SKM-1 treated with dmso at 0.1 percent for 144 hours (cell line): ENCODE measurements around the gene TNFSF13B.
"Not testable (repeated sequence)": the region's sequence is repeated elsewhere in the genome, so short reads cannot be mapped to it uniquely, and the experiment has no call there.

ENCODE experiments used
- DNase-seq: peaks from one replicate; lab custom pipeline; 2025; ENCODE audit not compliant: unreplicated experiment; lab: John Stamatoyannopoulos, UW

The TNFSF13B gene

GRCh38 chr13:108278466-108278865, 8.9 kb downstream of the TNFSF13B start:
- DNase-seq = no peak

DNA sequence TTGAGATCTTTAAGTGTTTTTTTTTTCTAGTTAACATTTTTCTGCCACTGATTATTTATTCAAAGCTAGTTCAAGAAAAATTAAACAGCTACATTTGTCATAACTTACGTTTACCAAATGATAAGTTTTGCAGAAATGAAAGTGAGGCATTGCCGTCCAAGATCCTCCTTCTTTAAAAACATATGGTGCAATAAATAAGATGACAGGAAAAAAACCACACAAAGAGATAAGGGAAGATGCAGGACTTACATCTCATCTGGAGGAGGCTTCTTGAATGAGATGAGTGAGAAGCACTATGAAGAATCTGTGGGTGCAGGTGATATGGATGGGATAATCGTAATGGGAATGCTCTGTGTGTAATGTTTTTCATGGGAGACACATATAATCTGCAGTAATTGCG, 12.4 kb downstream of the TNFSF13B start:
- peak; percentile 49 for DNase-seq

- DNase-seq = no peak
Observed at GRCh38 chr13:108283110-108283509, 13.6 kb downstream of the TNFSF13B start.

DNA sequence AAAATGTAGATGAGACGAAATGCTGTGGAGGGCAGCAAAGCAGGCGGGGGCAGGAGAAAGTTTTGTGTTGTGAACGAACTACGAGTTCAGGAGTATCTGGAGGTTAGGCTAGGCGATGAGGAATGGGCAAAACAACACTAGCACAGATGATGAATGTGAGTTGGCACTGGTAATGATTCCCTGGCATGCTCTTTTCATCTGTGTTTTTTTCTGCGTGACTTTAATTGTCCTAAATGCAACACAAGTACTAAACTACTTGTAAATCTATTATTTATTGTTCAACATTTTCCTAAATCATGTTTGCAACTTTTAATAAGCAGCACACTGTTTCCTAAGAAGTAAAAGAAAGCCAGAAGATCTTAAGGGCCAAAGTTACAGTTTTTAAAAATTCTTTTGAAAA, 19.2 kb downstream of the TNFSF13B start:
- DNase-seq = no peak

- no peak for DNase-seq
Observed at GRCh38 chr13:108289819-108290218, 20.3 kb downstream of the TNFSF13B start.

- DNase-seq = no peak
Observed at GRCh38 chr13:108297114-108297513, 27.6 kb downstream of the TNFSF13B start.

GRCh38 chr13:108302279-108302678, 32.8 kb downstream of the TNFSF13B start:
- no peak for DNase-seq

DNA sequence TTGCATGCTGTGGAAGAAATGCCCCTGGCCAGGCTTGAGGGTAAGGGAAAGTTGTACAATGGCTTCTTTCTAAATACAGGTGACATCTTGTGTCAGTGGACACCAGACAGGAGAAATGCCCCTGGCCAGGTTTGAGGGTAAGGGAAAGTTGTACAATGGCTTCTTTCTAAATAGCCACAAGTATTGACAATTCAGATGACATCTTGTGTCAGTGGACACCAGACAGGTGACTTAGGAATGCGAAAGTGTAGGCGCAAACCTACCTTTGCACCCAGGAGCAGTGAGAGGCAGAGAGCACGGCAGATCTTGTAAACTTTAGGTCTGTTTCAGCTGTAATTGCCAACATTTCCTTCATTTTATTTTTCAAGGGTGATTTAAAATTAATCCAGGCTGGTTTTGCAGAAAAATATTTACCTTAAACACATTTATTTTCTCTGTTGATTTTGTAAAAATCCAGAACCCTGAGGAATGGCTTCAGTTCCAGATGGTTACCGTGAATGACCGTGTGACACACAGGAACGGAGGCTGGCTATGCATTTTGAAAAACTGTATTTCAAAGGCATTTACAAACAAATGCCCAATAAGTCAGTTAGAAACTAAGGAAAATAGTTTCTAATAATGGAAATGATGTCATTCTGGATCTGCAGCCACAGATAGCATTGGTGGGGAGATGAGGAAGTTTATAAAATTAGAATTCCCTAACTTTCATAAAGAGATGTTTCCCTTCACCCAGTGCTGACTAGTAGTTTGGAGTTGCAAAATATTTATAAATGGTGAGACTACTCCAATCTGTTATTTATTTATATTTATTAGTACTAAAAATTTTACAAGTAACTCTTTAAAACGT, 34.9 kb downstream of the TNFSF13B start:
- DNase-seq = no peak

GRCh38 chr13:108305655-108306054, 36.1 kb downstream of the TNFSF13B start:
- no peak for DNase-seq

- no peak for DNase-seq
Observed at GRCh38 chr13:108306860-108307259, 37.3 kb downstream of the TNFSF13B start.

DNA sequence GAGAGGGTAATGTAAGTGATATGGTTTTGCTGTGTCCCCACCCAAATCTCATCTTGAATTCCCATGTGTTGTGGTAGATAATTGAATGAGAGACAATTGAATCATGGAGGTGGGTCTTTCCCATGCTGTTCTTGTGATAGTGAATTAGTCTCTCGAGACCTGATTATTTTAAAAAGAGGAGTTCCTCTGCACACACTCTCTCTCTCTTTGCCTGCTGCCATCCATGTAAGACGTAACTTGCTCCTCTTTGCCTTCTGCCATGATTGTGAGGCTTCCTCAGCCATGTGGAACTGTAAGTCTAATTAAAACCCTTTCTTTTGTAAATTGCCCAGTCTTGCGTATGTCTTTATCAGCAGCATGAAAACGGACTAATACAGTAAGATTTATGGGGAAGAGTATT, 42.1 kb downstream of the TNFSF13B start:
- not testable (repeated sequence) for DNase-seq

- DNase-seq = no peak
Observed at GRCh38 chr13:108313382-108313781, 43.9 kb downstream of the TNFSF13B start.

- no peak for DNase-seq
Observed at GRCh38 chr13:108315273-108315672, 45.8 kb downstream of the TNFSF13B start.

DNA sequence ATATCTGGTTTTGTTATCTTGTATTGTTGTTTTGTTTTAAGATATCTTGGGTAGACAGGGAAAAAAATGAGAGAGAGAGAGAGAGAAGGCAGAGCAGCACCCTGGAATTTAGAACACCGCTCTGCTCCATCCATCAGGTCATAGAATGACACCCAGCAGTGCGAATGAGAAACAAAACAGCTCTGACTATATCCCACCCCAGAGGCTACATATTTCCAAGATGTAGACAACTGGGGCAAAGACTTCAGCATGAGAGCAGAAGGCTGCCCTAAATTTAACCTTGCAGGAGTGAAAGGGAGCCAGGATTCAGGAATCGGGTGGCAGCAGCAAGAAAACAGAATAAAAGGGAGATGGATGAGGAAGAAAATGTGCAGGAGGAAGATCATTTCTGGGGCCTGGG, 46.5 kb downstream of the TNFSF13B start:
- no peak for DNase-seq

DNA sequence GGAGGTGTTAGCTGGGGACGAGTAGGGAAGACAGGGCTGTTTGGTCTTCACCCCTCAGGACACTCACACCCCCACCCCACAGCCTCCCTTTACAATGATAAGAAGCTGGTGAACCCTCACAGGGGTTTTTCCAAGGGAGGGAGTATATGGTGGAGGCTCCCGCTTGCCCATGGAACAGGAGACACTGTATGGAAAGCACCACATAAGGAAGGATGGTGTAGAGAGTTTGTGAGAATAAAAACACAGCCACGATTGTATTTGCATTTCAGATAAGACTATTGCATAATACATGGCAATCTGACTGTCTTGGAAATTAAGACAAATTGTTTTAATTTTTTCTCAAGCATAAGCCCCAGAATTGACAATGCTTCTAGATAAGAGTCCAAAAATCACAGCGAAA, 46.9 kb downstream of the TNFSF13B start:
- no peak for DNase-seq

GRCh38 chr13:108322206-108322824, 52.8 kb downstream of the TNFSF13B start:
- DNase-seq = peak; percentile 54

GRCh38 chr13:108323031-108323430, 53.5 kb downstream of the TNFSF13B start:
- DNase-seq = peak; percentile 20

- DNase-seq = no peak
Observed at GRCh38 chr13:108325863-108326262, 56.3 kb downstream of the TNFSF13B start.

DNA sequence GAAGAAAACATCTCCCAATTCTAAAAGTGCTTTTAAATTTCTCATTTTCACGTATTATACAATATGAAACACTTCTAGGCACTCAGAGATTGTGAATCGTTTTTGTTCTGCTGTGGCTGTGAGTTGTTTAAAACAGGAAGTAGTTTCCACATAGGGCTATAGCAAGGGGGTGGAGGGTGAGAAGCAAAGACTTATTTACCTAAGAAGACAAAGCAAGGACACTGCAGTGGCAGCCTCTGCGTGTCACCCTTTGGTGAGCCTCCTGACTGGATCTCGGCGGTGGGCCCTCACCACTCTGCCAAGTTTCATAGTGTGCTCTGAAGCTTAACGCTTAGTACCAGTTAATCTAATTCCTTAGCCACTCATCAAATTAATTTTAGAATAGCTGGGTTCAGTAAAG, 56.8 kb downstream of the TNFSF13B start:
- DNase-seq = peak; percentile 88

DNA sequence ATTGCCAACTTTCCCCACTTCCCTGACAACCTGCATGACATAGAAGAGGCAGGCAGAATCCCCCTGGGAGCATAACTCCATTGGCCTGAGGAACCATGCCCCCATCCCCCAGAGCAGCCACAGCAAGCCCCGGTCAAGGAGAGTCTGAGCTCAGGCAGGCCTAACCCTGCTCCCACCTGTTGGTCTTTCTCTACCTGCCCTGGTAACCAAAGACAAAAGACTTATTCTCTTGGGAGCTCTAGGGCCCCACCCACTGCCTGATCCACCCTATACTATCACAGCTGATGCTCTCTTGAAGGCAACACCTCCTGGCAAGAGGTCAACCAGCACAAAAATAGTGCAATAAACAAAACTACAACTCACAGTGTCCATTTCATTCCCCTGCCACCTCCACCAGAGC, 59.3 kb downstream of the TNFSF13B start:
- no peak for DNase-seq

- DNase-seq = no peak
Observed at GRCh38 chr13:108332791-108333190, 63.3 kb downstream of the TNFSF13B start.
